Subcutaneous abdominal adipose tissue (tissue), 5 donors: ENCODE data around the gene USP17L29.
"Not testable (repeated sequence)": the region's sequence is repeated elsewhere in the genome, so short reads cannot be mapped to it uniquely, and the experiment has no call there.

Experiments
- H3K27ac ChIP-seq: one replicate; pipeline ENCODE4 v1.7.0; 2013; ENCODE audit warnings: low read depth, mild to moderate bottlenecking, inconsistent platforms, low read length, moderate library complexity
- H3K27me3 ChIP-seq, 5 donors: one replicate each; pipeline ENCODE4 v1.7.0; 2013; ENCODE audit warnings: low read length in 5 of 5, inconsistent platforms in 1 of 5; ENCODE audit not compliant: control insufficient read depth in 5 of 5, insufficient read depth in 4 of 5
- H3K36me3 ChIP-seq, 5 donors: one replicate each; pipeline ENCODE4 v1.7.0; 2013; ENCODE audit warnings: low read length in 5 of 5; ENCODE audit not compliant: control insufficient read depth in 5 of 5, insufficient read depth in 5 of 5
- H3K4me1 ChIP-seq, 5 donors: one replicate each; pipeline ENCODE4 v1.7.0; 2013; ENCODE audit warnings: low read length in 5 of 5, mild to moderate bottlenecking in 3 of 5, moderate library complexity in 1 of 5; ENCODE audit not compliant: control insufficient read depth in 5 of 5, insufficient read depth in 5 of 5
- H3K4me3 ChIP-seq, 5 donors: one replicate each; pipeline ENCODE4 v1.7.0; 2013; ENCODE audit warnings: low read length in 5 of 5, low read depth in 1 of 5
- H3K9ac ChIP-seq, 5 donors: one replicate each; pipeline ENCODE4 v1.7.0; 2013; ENCODE audit warnings: low read length in 5 of 5, mild to moderate bottlenecking in 4 of 5, moderate library complexity in 3 of 5
- H3K9me3 ChIP-seq, 5 donors: one replicate each; pipeline ENCODE4 v1.7.0; 2013; ENCODE audit warnings: low read length in 5 of 5; ENCODE audit not compliant: control insufficient read depth in 5 of 5
- donor health status: healthy.
- donor health status: healthy.
- donor health status: healthy.
- donor health status: healthy.
- donor health status: healthy.

Gene USP17L29

DNA sequence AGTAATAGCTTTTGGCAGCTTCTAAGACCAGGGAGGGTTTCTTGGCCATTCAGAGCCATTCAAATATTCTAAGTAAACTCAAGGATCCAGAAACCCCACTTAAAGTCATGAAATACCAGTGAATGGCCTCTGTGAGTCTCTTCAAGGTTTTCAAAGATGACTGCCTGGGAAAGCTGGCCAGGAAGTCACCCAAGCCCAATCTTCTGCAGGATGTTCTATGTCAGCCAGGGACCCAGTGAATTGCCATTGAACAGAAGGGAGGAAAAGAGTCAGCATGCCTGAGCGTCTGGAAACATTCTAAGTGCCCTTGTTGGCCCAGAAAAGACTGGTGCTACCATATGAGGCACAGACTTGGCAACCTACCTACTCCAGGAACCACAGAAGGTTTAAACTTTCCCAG lies 26.4 kb downstream of the USP17L29 start:
- H3K27ac ChIP-seq, H3K4me1 ChIP-seq, H3K9ac ChIP-seq, H3K36me3 ChIP-seq, H3K27me3 ChIP-seq, H3K9me3 ChIP-seq, H3K4me3 ChIP-seq: not testable (repeated sequence)

DNA sequence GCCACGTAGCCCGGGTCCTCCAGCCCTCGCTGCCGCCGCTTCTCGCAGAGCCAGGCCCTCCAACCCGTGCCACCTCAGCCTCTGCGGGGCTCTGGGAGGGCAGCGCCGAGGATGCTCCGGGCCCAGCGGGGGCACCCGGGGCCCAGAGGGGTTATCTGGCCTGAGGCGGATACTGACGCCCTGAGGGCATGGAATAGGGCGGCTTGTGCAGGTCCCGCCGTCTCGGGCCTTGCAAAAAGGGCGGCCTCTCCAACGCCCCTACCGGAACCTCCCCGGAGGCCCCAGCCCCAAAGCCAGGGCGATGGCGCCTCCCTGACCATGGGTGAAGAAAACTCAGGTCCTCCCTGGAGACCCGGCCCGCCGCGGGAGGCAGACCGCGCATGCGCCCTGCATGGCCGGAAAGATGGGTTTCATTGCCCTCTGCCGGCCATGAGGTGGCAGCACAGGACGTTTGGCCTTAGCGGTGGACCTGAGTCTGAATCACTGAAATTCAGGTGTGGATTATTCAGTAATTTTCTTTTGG lies 27.6 kb downstream of the USP17L29 start:
- H3K4me3 ChIP-seq, result peak overlapping the region in 4 of 5 donors; percentile 17 to 65 (median 52)
- H3K9me3 ChIP-seq, H3K27ac ChIP-seq, H3K36me3 ChIP-seq, H3K27me3 ChIP-seq, H3K4me1 ChIP-seq: not testable (repeated sequence)
- H3K9ac ChIP-seq, result peak overlapping the region in 1 of 5 donors; percentile 59

GRCh38 chr4:9384126-9384525 lies 30.7 kb downstream of the USP17L29 start:
- no peaks in the 10 kb centered on the region for H3K36me3 ChIP-seq
- no peak overlapping the region for H3K9ac ChIP-seq
- peaks cover 0 to 5% (median 3%) of the 10 kb centered on the region in 5 donors for H3K4me1 ChIP-seq
- H3K9me3 ChIP-seq, result no peaks in the 10 kb centered on the region
- H3K27me3 ChIP-seq, result no peaks in the 10 kb centered on the region
- no peak overlapping the region for H3K27ac ChIP-seq
- no peak overlapping the region for H3K4me3 ChIP-seq

DNA sequence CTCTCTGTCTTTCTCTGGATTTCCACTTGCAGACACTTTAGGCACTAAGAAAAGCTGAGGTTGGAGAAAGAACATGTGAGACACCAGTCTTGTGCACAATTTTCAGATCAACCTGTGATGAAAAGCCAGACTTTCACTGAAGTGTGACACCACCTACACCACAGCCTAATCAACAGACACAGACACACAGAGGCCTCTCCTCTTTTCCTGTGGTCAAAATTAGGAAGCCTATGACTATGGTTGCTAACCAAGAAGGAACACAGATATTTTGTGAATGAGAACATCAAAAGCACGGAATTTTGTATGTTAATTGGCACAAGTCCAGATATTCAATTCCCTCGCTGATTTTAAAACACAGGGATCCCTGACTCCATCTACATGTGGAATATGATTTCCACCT lies 35.6 kb downstream of the USP17L29 start:
- not testable (repeated sequence) for H3K4me3 ChIP-seq, H3K9me3 ChIP-seq, H3K9ac ChIP-seq, H3K27ac ChIP-seq, H3K27me3 ChIP-seq, H3K4me1 ChIP-seq, H3K36me3 ChIP-seq
